Fibroblast of the aortic adventitia (primary cell): ENCODE data around the gene CENPM. TPM values are rescaled to one million over a fixed set of nuclear protein-coding genes. Genes with fewer than 3 reads are reported as not detected.
"Not testable (repeated sequence)": the region's sequence is repeated elsewhere in the genome, so short reads cannot be mapped to it uniquely, and the experiment has no call there.

Source experiments
- DNase-seq: peaks from one replicate; pipeline ENCODE4 v3.0.0-alpha.2; 2010; ENCODE audit warnings: low read depth
- H3K4me3 ChIP-seq: 2 replicates; pipeline ENCODE4 v1.5.1; 2011; ENCODE audit warnings: low read depth, mild to moderate bottlenecking, control low read depth, low read length, moderate library complexity
- CTCF ChIP-seq: IDR thresholded peaks from 2 replicates; pipeline ENCODE4 v1.5.1; 2011; ENCODE audit warnings: mild to moderate bottlenecking, low read length, control low read depth, inconsistent platforms; ENCODE audit not compliant: insufficient read depth
- total RNA-seq: library from RNA; depleted of rRNA; stranded (reverse); fragments of >200 nt; gene quantifications from 2 replicates; pipeline ENCODE4 v1.2.3, GENCODE V29; 2012; ENCODE audit warnings: low replicate concordance

Gene CENPM
- total RNA-seq, 1 donor: 16.9 TPM

DNA sequence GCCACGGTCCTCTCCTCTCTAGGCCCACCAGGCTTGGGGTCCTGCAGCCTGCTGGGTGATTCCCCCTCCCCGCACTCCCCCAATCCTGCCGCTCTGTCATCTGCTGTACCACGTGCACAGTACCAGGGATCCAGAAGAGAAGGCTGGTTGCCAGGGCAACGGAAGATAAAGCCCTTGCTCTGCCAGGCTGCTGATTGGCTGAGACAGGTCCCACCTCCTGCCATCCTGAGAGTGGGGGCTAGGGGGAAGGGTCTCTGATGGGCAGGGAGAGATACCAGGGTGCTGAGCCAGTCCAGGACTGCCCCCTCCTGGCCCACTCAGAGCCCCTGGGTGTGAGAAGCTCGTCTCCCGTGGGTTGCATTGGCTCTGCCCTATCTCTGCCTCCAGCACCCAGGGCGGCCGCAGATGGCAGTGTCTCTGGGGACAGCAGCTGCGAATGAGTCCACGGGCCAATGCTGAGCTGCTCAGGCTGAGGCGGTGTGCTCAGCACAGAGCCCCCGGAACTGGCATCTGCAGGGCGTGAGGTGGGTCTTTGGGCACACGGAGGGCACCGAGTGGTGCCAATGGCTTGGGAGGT lies 5.0 kb upstream of the CENPM start, which contains the start of gene SMIM45:
Gene SMIM45 (plus strand): TSS at position 253 of the 577 bp plus-strand sequence.
- no peak for TF ChIP-seq CTCF
- DNase-seq: no peak
- H3K4me3 ChIP-seq: no peak within 1 kb of the TSS

DNA sequence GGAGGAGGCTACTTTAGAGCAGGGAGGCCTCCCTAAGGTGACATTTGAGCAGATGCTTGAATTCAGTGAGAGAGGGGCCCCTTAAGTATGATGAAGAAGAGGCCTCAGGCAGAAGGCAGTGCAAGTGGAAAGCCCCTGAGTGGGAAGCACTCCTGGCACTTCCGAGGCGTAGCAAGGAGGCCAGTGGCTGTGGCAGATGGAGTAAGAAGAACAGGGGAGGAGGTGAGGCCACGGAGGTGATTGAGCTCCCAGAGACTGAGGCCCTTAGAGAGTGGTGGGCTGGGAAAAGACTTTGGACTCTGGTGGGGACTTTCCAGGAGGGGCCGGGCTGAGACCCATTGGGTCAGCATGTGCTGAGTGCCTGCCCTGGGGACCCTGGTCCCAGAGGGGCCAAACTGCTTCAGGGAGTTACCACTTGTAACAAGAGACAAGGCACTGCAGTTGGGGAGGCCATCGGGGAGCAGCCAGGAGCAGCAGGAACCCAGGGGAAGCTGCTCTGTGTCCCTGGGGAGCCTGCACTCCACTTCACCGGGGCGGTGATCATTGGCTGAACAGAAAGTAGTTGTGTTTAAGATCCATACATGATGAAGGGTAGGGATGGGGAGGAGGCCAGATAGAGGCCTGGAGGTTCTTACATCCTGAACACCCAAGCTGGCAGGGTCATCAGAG lies 2.5 kb upstream of the CENPM start:
- DNase-seq: no peak
- TF ChIP-seq CTCF: no peak

GRCh38 chr22:41948928-41949296 lies 2.0 kb upstream of the CENPM start:
- not testable (repeated sequence) for DNase-seq, H3K4me3 ChIP-seq

More for the DNA sequence above, 2.5 kb upstream of the CENPM start:
- no peak overlapping the region for H3K4me3 ChIP-seq

- H3K4me3 ChIP-seq: no peak overlapping the region
- DNase-seq: no peak
- no peak for TF ChIP-seq CTCF
These were observed 1.2 kb upstream of the CENPM start for GRCh38 chr22:41948142-41948541.

DNA sequence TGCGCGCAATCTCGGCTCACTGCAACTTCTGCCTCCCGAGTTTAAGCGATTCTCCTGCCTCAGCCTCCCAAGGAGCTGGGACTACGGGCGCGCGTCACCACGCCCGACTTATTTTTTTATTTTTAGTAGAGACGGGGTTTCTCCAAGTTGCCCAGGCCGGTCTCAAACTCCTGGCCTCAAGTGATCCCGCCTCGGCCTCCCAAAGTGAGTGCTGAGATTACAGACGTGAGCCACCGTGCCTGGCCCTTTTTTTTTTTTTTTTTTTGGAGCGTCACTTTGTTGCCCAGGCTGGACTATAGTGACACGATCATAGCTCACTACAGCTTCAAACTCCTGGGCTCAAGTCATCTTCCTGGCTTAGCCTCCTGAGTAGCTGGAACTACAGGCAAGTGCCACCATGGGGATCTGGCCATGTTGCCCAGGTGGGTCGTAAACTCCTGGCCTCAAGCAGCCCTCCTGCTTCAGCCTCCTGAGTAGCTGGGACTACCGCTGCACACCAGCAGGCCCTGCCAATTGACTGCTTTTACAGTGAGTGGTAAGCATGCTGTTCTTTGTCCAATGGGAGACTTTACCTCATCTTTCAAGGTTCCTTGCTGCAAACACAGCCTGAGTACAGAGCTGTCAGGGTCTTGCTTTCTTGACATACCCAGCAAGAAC lies 600 bp upstream of the CENPM start:
- no peak overlapping the region for H3K4me3 ChIP-seq
- no peak for DNase-seq
- TF ChIP-seq CTCF: no peak

DNA sequence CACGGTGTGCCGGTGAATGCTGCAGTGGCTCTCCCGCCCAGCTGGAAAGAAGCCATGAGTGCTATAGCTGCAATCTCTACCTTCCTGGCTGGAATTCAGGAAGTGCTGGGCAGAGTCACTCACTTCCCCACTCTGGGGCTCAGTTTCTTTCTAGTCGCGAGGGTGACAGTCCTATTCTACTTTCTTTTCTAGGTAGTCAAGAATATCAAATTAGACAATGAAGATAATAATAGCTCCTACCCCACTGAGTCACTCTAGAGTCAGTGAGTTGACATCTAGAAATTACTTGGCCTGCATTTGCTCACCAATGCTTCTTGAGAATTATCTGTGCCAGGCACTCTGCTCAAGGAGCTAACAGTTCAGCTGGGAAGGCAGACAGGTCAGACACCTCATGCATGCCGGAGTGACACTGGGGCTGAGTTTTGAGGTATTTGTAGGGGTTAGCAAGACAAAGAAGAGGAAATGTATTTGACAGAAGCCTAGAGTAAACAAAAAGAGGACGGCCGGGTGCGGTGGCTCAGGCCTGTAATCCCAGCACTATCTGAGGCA lies 3.2 kb downstream of the CENPM start:
- no peak for TF ChIP-seq CTCF
- H3K4me3 ChIP-seq: no peak overlapping the region
- peak; percentile 29 for DNase-seq
